ENCODE measurements around the gene JAK3. TPM values are rescaled to one million over a fixed set of nuclear protein-coding genes. Genes with fewer than 3 reads are reported as not detected.

JAK3 gene
- polyA plus RNA-seq, 1 donor: 9.9 TPM

- Histone ChIP-seq H3K4me1 (ENCODE audit: control insufficient read depth, insufficient read depth, low read length) (peaks cover 11% of the 10 kb centered on the region), H3K27ac (ENCODE audit: low read length) (no peak overlapping the region), H3K27me3 (ENCODE audit: control insufficient read depth, insufficient read depth, low read length) (peaks cover 28% of the 10 kb centered on the region), H3K36me3 (ENCODE audit: control insufficient read depth, insufficient read depth, low read length) (peaks cover 44% of the 10 kb centered on the region), H3K4me3 (ENCODE audit: low read length) (no peak overlapping the region), H3K9me3 (ENCODE audit: control insufficient read depth, low read depth, low read length) (peaks cover 4% of the 10 kb centered on the region)
- no CpG with 5 or more reads among the region's 13 CpGs for WGBS (ENCODE audit: insufficient coverage, low lambda C conversion rate)
- DNase-seq: peak in 1 of 2 donors; percentile 51
Measured at GRCh38 chr19:17865364-17866311, 17.9 kb upstream of the JAK3 start.

- Histone ChIP-seq H3K27ac (ENCODE audit: low read length) (no peak overlapping the region), H3K4me1 (ENCODE audit: control insufficient read depth, insufficient read depth, low read length) (peaks cover 15% of the 10 kb centered on the region), H3K27me3 (ENCODE audit: control insufficient read depth, insufficient read depth, low read length) (peaks cover 8% of the 10 kb centered on the region), H3K9me3 (ENCODE audit: control insufficient read depth, low read depth, low read length) (no peaks in the 10 kb centered on the region), H3K36me3 (ENCODE audit: control insufficient read depth, insufficient read depth, low read length) (peaks cover 44% of the 10 kb centered on the region), H3K4me3 (ENCODE audit: low read length) (no peak overlapping the region)
- no CpG with 5 or more reads among the region's 8 CpGs for WGBS (ENCODE audit: insufficient coverage, low lambda C conversion rate)
- no peak for DNase-seq
Measured at GRCh38 chr19:17863520-17864182, 15.9 kb upstream of the JAK3 start.

- no peak overlapping the region for H3K4me3 ChIP-seq (ENCODE audit: low read length)
- H3K4me1 ChIP-seq (ENCODE audit: control insufficient read depth, insufficient read depth, low read length): peaks cover 15% of the 10 kb centered on the region
- no CpG with 5 or more reads among the region's 31 CpGs for WGBS (ENCODE audit: insufficient coverage, low lambda C conversion rate)
- no peaks in the 10 kb centered on the region for H3K9me3 ChIP-seq (ENCODE audit: control insufficient read depth, low read depth, low read length)
- peaks cover 44% of the 10 kb centered on the region for H3K36me3 ChIP-seq (ENCODE audit: control insufficient read depth, insufficient read depth, low read length)
- no peak for DNase-seq
- H3K27me3 ChIP-seq (ENCODE audit: control insufficient read depth, insufficient read depth, low read length): peaks cover 3% of the 10 kb centered on the region
- no peak overlapping the region for H3K27ac ChIP-seq (ENCODE audit: low read length)
Measured at GRCh38 chr19:17862711-17863519, 15.1 kb upstream of the JAK3 start.

GRCh38 chr19:17861542-17862402 is 14.0 kb upstream of the JAK3 start:
- Histone ChIP-seq H3K9me3 (ENCODE audit: control insufficient read depth, low read depth, low read length) (no peaks in the 10 kb centered on the region), H3K27ac (ENCODE audit: low read length) (no peak overlapping the region), H3K27me3 (ENCODE audit: control insufficient read depth, insufficient read depth, low read length) (no peaks in the 10 kb centered on the region), H3K4me3 (ENCODE audit: low read length) (no peak overlapping the region), H3K4me1 (ENCODE audit: control insufficient read depth, insufficient read depth, low read length) (peaks cover 15% of the 10 kb centered on the region), H3K36me3 (ENCODE audit: control insufficient read depth, insufficient read depth, low read length) (peaks cover 44% of the 10 kb centered on the region)
- no peak for DNase-seq
- WGBS (ENCODE audit: insufficient coverage, low lambda C conversion rate): 80% methylated on average over 2 of the region's 23 CpGs

GRCh38 chr19:17860993-17861360 is 13.2 kb upstream of the JAK3 start:
- no peaks in the 10 kb centered on the region for H3K27me3 ChIP-seq (ENCODE audit: control insufficient read depth, insufficient read depth, low read length)
- H3K4me3 ChIP-seq (ENCODE audit: low read length): peak overlapping the region; percentile 94
- H3K36me3 ChIP-seq (ENCODE audit: control insufficient read depth, insufficient read depth, low read length): peaks cover 44% of the 10 kb centered on the region
- no peak overlapping the region for H3K27ac ChIP-seq (ENCODE audit: low read length)
- no CpG with 5 or more reads among the region's 7 CpGs for WGBS (ENCODE audit: insufficient coverage, low lambda C conversion rate)
- no peak for DNase-seq
- H3K9me3 ChIP-seq (ENCODE audit: control insufficient read depth, low read depth, low read length): no peaks in the 10 kb centered on the region
- H3K4me1 ChIP-seq (ENCODE audit: control insufficient read depth, insufficient read depth, low read length): peaks cover 12% of the 10 kb centered on the region

- peaks cover 12% of the 10 kb centered on the region for H3K4me1 ChIP-seq (ENCODE audit: control insufficient read depth, insufficient read depth, low read length)
- DNase-seq: no peak
- H3K27me3 ChIP-seq (ENCODE audit: control insufficient read depth, insufficient read depth, low read length): no peaks in the 10 kb centered on the region
- no CpG with 5 or more reads among the region's 22 CpGs for WGBS (ENCODE audit: insufficient coverage, low lambda C conversion rate)
- H3K9me3 ChIP-seq (ENCODE audit: control insufficient read depth, low read depth, low read length): no peaks in the 10 kb centered on the region
- peak overlapping the region; percentile 94 for H3K4me3 ChIP-seq (ENCODE audit: low read length)
- no peak overlapping the region for H3K27ac ChIP-seq (ENCODE audit: low read length)
- H3K36me3 ChIP-seq (ENCODE audit: control insufficient read depth, insufficient read depth, low read length): peaks cover 40% of the 10 kb centered on the region
Measured at GRCh38 chr19:17860331-17860992, 12.7 kb upstream of the JAK3 start.

GRCh38 chr19:17859533-17860330 is 11.9 kb upstream of the JAK3 start, which contains the start of gene RPL18A:
TSS of gene RPL18A (plus strand) at chr19:17859910. CDS start at chr19:17859957, 47 bp downstream.
- Histone ChIP-seq H3K36me3 (ENCODE audit: control insufficient read depth, insufficient read depth, low read length) (peaks cover 35% of the 10 kb centered on the region), H3K27me3 (ENCODE audit: control insufficient read depth, insufficient read depth, low read length) (peaks cover 5% of the 10 kb centered on the region), H3K9me3 (ENCODE audit: control insufficient read depth, low read depth, low read length) (no peaks in the 10 kb centered on the region), H3K4me1 (ENCODE audit: control insufficient read depth, insufficient read depth, low read length) (peaks cover 12% of the 10 kb centered on the region), H3K27ac (ENCODE audit: low read length) (no peak within 1 kb of the TSS), H3K4me3 (ENCODE audit: low read length) (peak within 1 kb of the TSS; percentile 94)
- DNase-seq: peak; percentile 100
- WGBS (ENCODE audit: insufficient coverage, low lambda C conversion rate): no CpG with 5 or more reads among the region's 80 CpGs

GRCh38 chr19:17855280-17856152 is 7.7 kb upstream of the JAK3 start:
- Histone ChIP-seq H3K36me3 (ENCODE audit: control insufficient read depth, insufficient read depth, low read length) (no peaks in the 10 kb centered on the region), H3K4me3 (ENCODE audit: low read length) (no peak overlapping the region), H3K9me3 (ENCODE audit: control insufficient read depth, low read depth, low read length) (no peaks in the 10 kb centered on the region), H3K27me3 (ENCODE audit: control insufficient read depth, insufficient read depth, low read length) (peaks cover 5% of the 10 kb centered on the region), H3K4me1 (ENCODE audit: control insufficient read depth, insufficient read depth, low read length) (peaks cover 4% of the 10 kb centered on the region), H3K27ac (ENCODE audit: low read length) (no peak overlapping the region)
- no CpG with 5 or more reads among the region's 29 CpGs for WGBS (ENCODE audit: insufficient coverage, low lambda C conversion rate)
- DNase-seq: peak; percentile 61 to 68
